DND-41 (cell line): Measurements from ENCODE around the gene CSTB.

Experiments
- CTCF ChIP-seq: IDR thresholded peaks from 2 replicates; pipeline ENCODE4 v1.5.1; 2012; ENCODE audit warnings: borderline replicate concordance, low read length, moderate library complexity, mild to moderate bottlenecking; ENCODE audit not compliant: poor library complexity, severe bottlenecking; ENCODE audit errors: extremely low read depth
- EZH2 ChIP-seq: IDR thresholded peaks from 3 replicates; pipeline ENCODE4 v1.6.1; 2012; ENCODE audit warnings: borderline replicate concordance, low read depth, mild to moderate bottlenecking, moderate library complexity, low read length, inconsistent platforms; ENCODE audit not compliant: severe bottlenecking

- no peak for TF ChIP-seq CTCF
- no peak for TF ChIP-seq EZH2
Measured at GRCh38 chr21:43775190-43775589, 918 bp downstream of the CSTB start.
